Body of pancreas (tissue), 4 donors: ENCODE results near the gene MAML2.

Experiments used
- POLR2A ChIP-seq, 3 donors: fragments of 450-650 bp; IDR thresholded peaks; one replicate each; pipeline ENCODE4 v1.6.1; 2016; ENCODE audit warnings: antibody characterized with exemption in 3 of 3, mild to moderate bottlenecking in 2 of 3
- TF ChIP-seq, protein P1 (sequence below), 7 experiments: fragments of 450-650 bp in 4 of 7; fragments of 200-600 bp in 3 of 7; sonication (generic) in 3 of 7; IDR thresholded peaks; one replicate each; pipeline ENCODE4 v1.5.1; 2016 to 2019; ENCODE audit warnings: antibody characterized with exemption in 7 of 7

DNA sequence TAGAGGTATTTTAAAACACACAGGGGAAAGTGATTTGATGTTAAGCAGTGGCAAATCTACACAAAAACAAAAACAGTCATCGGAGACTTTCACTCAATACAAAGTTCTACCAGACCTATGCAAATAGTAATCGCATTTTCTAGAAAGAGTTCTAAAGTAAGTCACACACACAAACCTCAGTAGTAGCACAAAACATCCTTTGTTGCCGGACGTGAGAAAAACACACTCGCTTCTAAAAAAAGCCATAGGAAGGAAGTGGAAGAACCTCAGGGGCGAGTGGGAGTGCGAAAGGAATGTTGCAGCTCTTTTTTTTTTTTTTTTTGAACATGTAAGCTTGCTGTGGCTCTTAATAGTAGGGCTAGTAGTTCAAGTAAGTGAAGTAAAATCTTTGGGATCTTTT is 88.9 kb downstream of the MAML2 start:
- TF ChIP-seq, protein P1, sequence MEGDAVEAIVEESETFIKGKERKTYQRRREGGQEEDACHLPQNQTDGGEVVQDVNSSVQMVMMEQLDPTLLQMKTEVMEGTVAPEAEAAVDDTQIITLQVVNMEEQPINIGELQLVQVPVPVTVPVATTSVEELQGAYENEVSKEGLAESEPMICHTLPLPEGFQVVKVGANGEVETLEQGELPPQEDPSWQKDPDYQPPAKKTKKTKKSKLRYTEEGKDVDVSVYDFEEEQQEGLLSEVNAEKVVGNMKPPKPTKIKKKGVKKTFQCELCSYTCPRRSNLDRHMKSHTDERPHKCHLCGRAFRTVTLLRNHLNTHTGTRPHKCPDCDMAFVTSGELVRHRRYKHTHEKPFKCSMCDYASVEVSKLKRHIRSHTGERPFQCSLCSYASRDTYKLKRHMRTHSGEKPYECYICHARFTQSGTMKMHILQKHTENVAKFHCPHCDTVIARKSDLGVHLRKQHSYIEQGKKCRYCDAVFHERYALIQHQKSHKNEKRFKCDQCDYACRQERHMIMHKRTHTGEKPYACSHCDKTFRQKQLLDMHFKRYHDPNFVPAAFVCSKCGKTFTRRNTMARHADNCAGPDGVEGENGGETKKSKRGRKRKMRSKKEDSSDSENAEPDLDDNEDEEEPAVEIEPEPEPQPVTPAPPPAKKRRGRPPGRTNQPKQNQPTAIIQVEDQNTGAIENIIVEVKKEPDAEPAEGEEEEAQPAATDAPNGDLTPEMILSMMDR (IDR thresholded peaks at IDR 0.05): no peak
- TF ChIP-seq POLR2A (IDR thresholded peaks at IDR 0.05): no peak
